ENCODE measurements around the gene VPS72.

Gene VPS72

GRCh38 chr1:151144474-151145303 lies 45.3 kb downstream of the VPS72 start:
- no peak for DNase-seq

- no peak for DNase-seq
These were observed 46.0 kb downstream of the VPS72 start for GRCh38 chr1:151143986-151144385.

- DNase-seq = no peak
These were observed 47.0 kb downstream of the VPS72 start for GRCh38 chr1:151143057-151143435.

- DNase-seq = no peak
These were observed 47.5 kb downstream of the VPS72 start for GRCh38 chr1:151142411-151143056.

GRCh38 chr1:151137789-151138188 lies 52.2 kb downstream of the VPS72 start:
- DNase-seq = no peak

- no peak for DNase-seq
These were observed 54.3 kb downstream of the VPS72 start for GRCh38 chr1:151135433-151136385.

GRCh38 chr1:151134991-151135390 lies 55.0 kb downstream of the VPS72 start:
- no peak for DNase-seq

GRCh38 chr1:151134396-151134795 lies 55.6 kb downstream of the VPS72 start:
- DNase-seq = no peak

- no peak for DNase-seq
These were observed 56.8 kb downstream of the VPS72 start for GRCh38 chr1:151133018-151133806.

- no peak for DNase-seq
These were observed 57.5 kb downstream of the VPS72 start for GRCh38 chr1:151132335-151133017.

GRCh38 chr1:151131701-151132334 lies 58.2 kb downstream of the VPS72 start:
- no peak for DNase-seq

- DNase-seq = peak; percentile 86
These were observed 58.9 kb downstream of the VPS72 start for GRCh38 chr1:151130987-151131586.

GRCh38 chr1:151128800-151129199 lies 61.2 kb downstream of the VPS72 start:
- no peak for DNase-seq
